Pons (tissue), 1 donor: ENCODE results near the gene HCN3.
"Not testable (repeated sequence)": the region's sequence is repeated elsewhere in the genome, so short reads cannot be mapped to it uniquely, and the experiment has no call there.

Source experiments
- DNase-seq: peaks from one replicate; pipeline ENCODE4 v3.0.0-alpha.2; 2016; ENCODE audit warnings: low spot score

HCN3 gene

GRCh38 chr1:155277070-155277901, at the start of gene HCN3:
TSS of gene HCN3 (plus strand) at chr1:155277463. CDS start at chr1:155277591, 128 bp downstream.
- peak; percentile 97 for DNase-seq

- DNase-seq, result no peak
These were observed 49.2 kb upstream of the HCN3 start for GRCh38 chr1:155228096-155228427.

- DNase-seq, result not testable (repeated sequence)
These were observed 46.0 kb upstream of the HCN3 start for GRCh38 chr1:155231302-155231701.

GRCh38 chr1:155232001-155232978, 45.0 kb upstream of the HCN3 start:
- peak; percentile 53 for DNase-seq

GRCh38 chr1:155233502-155233901, 43.8 kb upstream of the HCN3 start:
- not testable (repeated sequence) for DNase-seq

GRCh38 chr1:155235375-155235774, 41.9 kb upstream of the HCN3 start:
- DNase-seq, result not testable (repeated sequence)

- no peak for DNase-seq
These were observed 40.8 kb upstream of the HCN3 start for GRCh38 chr1:155236451-155236850.

GRCh38 chr1:155241069-155241679, 36.1 kb upstream of the HCN3 start:
- peak; percentile 95 for DNase-seq

- no peak for DNase-seq
These were observed 35.4 kb upstream of the HCN3 start for GRCh38 chr1:155241841-155242264.

GRCh38 chr1:155242805-155243358, 34.4 kb upstream of the HCN3 start:
- DNase-seq, result peak; percentile 41

- DNase-seq, result peak; percentile 100
These were observed 32.7 kb upstream of the HCN3 start for GRCh38 chr1:155244368-155245162.

GRCh38 chr1:155245163-155245524, 32.1 kb upstream of the HCN3 start:
- no peak for DNase-seq

- not testable (repeated sequence) for DNase-seq
These were observed 30.5 kb upstream of the HCN3 start for GRCh38 chr1:155246796-155247195.

GRCh38 chr1:155247667-155248553, 29.4 kb upstream of the HCN3 start:
- DNase-seq, result no peak

- DNase-seq, result no peak
These were observed 27.0 kb upstream of the HCN3 start for GRCh38 chr1:155250246-155250632.

GRCh38 chr1:155250633-155251449, 26.4 kb upstream of the HCN3 start:
- DNase-seq, result peak; percentile 94

GRCh38 chr1:155251566-155251965, 25.7 kb upstream of the HCN3 start:
- no peak for DNase-seq

- no peak for DNase-seq
These were observed 24.1 kb upstream of the HCN3 start for GRCh38 chr1:155253208-155253607.

GRCh38 chr1:155253797-155254196, 23.5 kb upstream of the HCN3 start:
- DNase-seq, result no peak
